Tibial nerve (tissue), 4 donors: Measurements from ENCODE around the gene AGBL3. TPM values are rescaled to one million over a fixed set of nuclear protein-coding genes. Genes with fewer than 3 reads are reported as not detected.

Source experiments
- DNase-seq, 2 donors: peaks; one replicate each; pipeline ENCODE4 v3.0.0-alpha.2; 2019; ENCODE audit warnings: low spot score in 2 of 2
- H3K27ac ChIP-seq, 4 donors: fragments of 200-600 bp; sonication (generic) in 3 of 4; one replicate each; pipeline ENCODE4 v1.5.1; 2017 to 2019; ENCODE audit warnings: mild to moderate bottlenecking in 1 of 4
- H3K27me3 ChIP-seq, 2 donors: fragments of 200-600 bp; sonication (generic) in 1 of 2; one replicate each; pipeline versions ENCODE4 v1.5.1 to v1.6.0; 2017 to 2019
- H3K36me3 ChIP-seq, 3 donors: fragments of 200-600 bp; sonication (generic); one replicate each; pipeline ENCODE4 v1.5.1; 2018 to 2019
- H3K4me1 ChIP-seq, 4 donors: fragments of 200-600 bp; sonication (generic) in 3 of 4; one replicate each; pipeline ENCODE4 v1.5.1; 2017 to 2019
- H3K4me3 ChIP-seq, 4 donors: fragments of 200-600 bp; sonication (generic) in 3 of 4; one replicate each; pipeline ENCODE4 v1.5.1; 2017 to 2019; ENCODE audit warnings: mild to moderate bottlenecking in 1 of 4, moderate library complexity in 1 of 4
- H3K9me3 ChIP-seq, 4 donors: fragments of 200-600 bp; sonication (generic) in 3 of 4; one replicate each; pipeline ENCODE4 v1.5.1; 2017 to 2019
- EP300 ChIP-seq, 2 donors: sonication (generic); formaldehyde crosslinking; IDR thresholded peaks; one replicate each; pipeline ENCODE4 v1.6.1; 2017; ENCODE audit warnings: antibody characterized with exemption in 2 of 2, mild to moderate bottlenecking in 1 of 2
- POLR2A ChIP-seq, 2 donors: fragments of 450-650 bp; IDR thresholded peaks; one replicate each; pipeline ENCODE4 v1.6.1; 2017; ENCODE audit warnings: antibody characterized with exemption in 2 of 2, mild to moderate bottlenecking in 2 of 2, moderate library complexity in 2 of 2
- WGBS, 2 donors: methylation state at CpG; one replicate each; pipeline ENCODE4 v1.1.5; 2018; 5-methylcytosine and 5-hydroxymethylcytosine counted together
- total RNA-seq, 4 donors: library from RNA; depleted of rRNA; stranded (reverse); fragments of >200 nt; gene quantifications; one replicate each; pipeline ENCODE4 v1.1.0, GENCODE V29; 2016
- TF ChIP-seq, protein P1 (sequence below), 5 experiments: fragments of 200-600 bp in 3 of 5; fragments of 450-650 bp in 2 of 5; sonication (generic) in 3 of 5; IDR thresholded peaks; one replicate each; pipeline ENCODE4 v1.5.1; 2016 to 2019; ENCODE audit warnings: antibody characterized with exemption in 5 of 5, mild to moderate bottlenecking in 3 of 5, moderate library complexity in 2 of 5

Gene AGBL3
- total RNA-seq, 4 donors from 2014 or later, result 1.3 to 3.1 (median 1.9) TPM

DNA sequence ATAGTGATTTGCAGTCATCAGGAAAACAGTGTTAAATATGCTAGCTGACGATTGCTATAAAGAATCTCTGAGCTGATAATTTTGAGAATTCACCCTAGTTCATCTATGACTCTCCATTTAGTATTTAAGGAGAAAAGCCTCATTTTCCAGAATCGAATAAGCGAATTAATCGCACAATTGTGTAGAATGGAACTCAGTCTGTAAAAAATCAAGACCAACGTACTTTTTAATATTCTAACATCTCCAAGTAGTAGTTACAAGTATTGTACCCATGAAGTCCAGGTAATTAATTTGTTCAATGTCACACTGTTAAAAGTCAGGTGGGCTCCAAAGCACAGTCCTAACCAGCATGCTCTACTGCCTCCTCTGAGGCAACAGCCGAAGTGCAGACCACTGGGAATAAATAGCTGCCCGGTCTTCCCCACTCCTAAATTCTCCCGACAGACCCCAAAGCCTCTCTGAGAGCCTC is 380 bp upstream of the AGBL3 start:
- peaks cover 0 to 22% (median 12%) of the 10 kb centered on the region in 4 donors for H3K4me1 ChIP-seq
- no peak for TF ChIP-seq POLR2A (IDR thresholded peaks at IDR 0.05)
- TF ChIP-seq EP300 (IDR thresholded peaks at IDR 0.05), result no peak
- TF ChIP-seq, protein P1, sequence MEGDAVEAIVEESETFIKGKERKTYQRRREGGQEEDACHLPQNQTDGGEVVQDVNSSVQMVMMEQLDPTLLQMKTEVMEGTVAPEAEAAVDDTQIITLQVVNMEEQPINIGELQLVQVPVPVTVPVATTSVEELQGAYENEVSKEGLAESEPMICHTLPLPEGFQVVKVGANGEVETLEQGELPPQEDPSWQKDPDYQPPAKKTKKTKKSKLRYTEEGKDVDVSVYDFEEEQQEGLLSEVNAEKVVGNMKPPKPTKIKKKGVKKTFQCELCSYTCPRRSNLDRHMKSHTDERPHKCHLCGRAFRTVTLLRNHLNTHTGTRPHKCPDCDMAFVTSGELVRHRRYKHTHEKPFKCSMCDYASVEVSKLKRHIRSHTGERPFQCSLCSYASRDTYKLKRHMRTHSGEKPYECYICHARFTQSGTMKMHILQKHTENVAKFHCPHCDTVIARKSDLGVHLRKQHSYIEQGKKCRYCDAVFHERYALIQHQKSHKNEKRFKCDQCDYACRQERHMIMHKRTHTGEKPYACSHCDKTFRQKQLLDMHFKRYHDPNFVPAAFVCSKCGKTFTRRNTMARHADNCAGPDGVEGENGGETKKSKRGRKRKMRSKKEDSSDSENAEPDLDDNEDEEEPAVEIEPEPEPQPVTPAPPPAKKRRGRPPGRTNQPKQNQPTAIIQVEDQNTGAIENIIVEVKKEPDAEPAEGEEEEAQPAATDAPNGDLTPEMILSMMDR (IDR thresholded peaks at IDR 0.05), result no peak
- DNase-seq, result no peak
- peak overlapping the region; percentile 87 to 96 (median 92) for H3K27ac ChIP-seq
- no peaks in the 10 kb centered on the region for H3K27me3 ChIP-seq
- no peaks in the 10 kb centered on the region for H3K9me3 ChIP-seq
- peaks cover 0 to 4% (median 0%) of the 10 kb centered on the region in 3 donors for H3K36me3 ChIP-seq
- 43 to 45% methylated on average over 8 of the region's 8 CpGs for WGBS, 2 donors
- peak overlapping the region; percentile 61 to 70 (median 68) for H3K4me3 ChIP-seq

DNA sequence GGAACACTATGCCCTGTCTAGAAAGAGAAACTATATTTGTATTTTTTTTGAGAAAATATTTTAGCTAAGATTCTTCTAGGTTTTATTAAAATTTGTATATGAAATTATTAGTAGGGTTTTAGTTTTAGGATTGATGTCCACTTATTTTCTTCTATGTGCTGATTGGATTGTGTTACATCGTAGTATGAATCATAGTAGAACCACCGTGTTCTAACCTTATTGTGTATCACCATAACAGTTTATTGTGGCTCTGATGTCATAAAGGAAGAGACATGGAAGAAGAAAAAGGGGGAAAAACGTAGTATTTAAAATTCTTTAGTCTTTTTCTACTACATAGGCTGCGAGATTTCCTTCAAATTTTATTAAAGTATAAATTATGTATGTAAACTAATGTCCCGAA is 1.9 kb downstream of the AGBL3 start:
- Histone ChIP-seq H3K27ac (peak overlapping the region in 1 of 4 donors; percentile 94), H3K36me3 (peaks cover 0 to 8% (median 0%) of the 10 kb centered on the region in 3 donors), H3K4me1 (peaks cover 0 to 37% (median 16%) of the 10 kb centered on the region in 4 donors), H3K9me3 (no peaks in the 10 kb centered on the region), H3K27me3 (no peaks in the 10 kb centered on the region), H3K4me3 (no peak overlapping the region)
- TF ChIP-seq, protein P1 (IDR thresholded peaks at IDR 0.05), result no peak
- TF ChIP-seq POLR2A (IDR thresholded peaks at IDR 0.05) (no peak), EP300 (IDR thresholded peaks at IDR 0.05) (no peak)
- WGBS, 2 donors, result 82 to 83% methylated on average over 5 of the region's 5 CpGs
- DNase-seq, result no peak

DNA sequence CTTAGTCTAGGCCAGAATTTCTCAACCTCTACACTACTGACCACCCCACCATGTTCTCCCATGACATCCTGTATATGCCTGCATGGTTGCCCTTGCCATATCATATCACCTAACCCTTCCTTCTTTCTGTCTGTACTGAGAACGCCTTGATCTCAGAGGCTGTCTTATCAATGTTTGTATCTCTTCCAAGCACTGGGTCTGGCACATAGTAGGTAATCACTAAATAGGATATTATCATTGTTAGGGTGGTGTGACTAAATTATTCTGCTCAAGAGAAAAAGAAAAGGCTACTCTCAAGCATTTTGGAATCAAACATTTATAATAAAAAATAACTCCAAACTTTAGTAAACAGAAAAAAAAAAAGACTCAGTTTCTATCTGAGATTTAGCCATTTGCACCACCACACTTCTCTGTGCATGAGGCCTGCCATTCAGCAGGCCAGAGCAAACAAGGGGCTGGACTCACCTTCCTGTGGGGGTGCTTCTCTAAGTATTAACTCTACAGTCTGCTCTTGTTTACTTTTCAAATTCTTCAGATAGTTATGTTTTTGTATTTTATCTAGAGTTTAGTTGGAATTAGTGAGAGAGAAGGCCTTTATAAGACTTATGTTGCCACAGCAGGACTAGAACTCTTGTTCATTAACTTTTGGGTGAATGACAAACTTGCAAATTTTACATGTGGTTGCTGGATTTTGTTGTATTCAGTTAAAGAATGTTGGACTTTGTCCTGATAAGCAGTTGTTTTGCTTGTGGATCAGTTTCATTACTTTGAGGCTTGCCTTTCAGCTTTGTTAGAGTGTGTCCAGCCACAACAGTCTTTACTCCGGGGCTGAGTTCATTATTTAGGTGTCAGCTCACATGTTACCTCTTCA is 5.4 kb downstream of the AGBL3 start:
- Histone ChIP-seq H3K36me3 (peaks cover 0 to 44% (median 0%) of the 10 kb centered on the region in 3 donors), H3K27me3 (no peaks in the 10 kb centered on the region), H3K27ac (peak overlapping the region in 2 of 4 donors; percentile 2 to 41), H3K9me3 (no peaks in the 10 kb centered on the region), H3K4me1 (peaks cover 0 to 32% (median 16%) of the 10 kb centered on the region in 4 donors), H3K4me3 (no peak overlapping the region)
- WGBS, 2 donors, result 76 to 80% methylated on average over 2 of the region's 2 CpGs
- no peak for DNase-seq
- TF ChIP-seq, protein P1 (IDR thresholded peaks at IDR 0.05), result no peak
- TF ChIP-seq EP300 (IDR thresholded peaks at IDR 0.05) (no peak), POLR2A (IDR thresholded peaks at IDR 0.05) (no peak)

DNA sequence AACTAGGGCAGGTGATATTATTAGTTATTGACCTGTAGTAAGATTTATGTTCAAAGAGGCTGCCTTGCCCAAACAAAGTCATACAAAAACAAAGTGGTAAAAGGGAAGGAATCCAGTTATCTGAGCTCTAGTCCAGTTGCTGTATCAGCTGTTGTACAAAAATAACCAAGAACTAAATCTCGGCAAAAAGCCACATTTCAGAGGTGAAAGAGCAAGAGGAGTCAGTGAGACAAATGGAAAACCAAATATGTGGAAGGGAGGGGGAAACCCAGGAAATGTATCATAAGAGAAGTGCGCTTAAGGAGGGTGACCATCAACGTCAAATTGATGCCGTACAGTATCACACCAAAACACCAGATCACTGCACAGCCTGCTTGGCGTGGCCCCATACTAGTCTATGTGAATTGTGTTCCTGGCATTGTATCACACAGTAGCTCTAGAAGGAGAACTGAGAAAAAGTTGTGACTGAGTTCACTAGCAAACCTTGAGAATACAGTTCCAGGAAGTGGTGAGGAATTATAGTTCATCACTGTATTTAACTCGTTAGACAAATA is 6.4 kb downstream of the AGBL3 start:
- WGBS, 2 donors, result 68 to 75% methylated on average over 6 of the region's 6 CpGs
- H3K4me1 ChIP-seq, result peaks cover 0 to 27% (median 14%) of the 10 kb centered on the region in 4 donors
- no peaks in the 10 kb centered on the region for H3K9me3 ChIP-seq
- no peaks in the 10 kb centered on the region for H3K27me3 ChIP-seq
- no peak overlapping the region for H3K4me3 ChIP-seq
- H3K27ac ChIP-seq, result peak overlapping the region in 1 of 4 donors; percentile 2
- peaks cover 0 to 54% (median 0%) of the 10 kb centered on the region in 3 donors for H3K36me3 ChIP-seq
- DNase-seq, result no peak
- TF ChIP-seq EP300 (IDR thresholded peaks at IDR 0.05) (peak in 1 of 2 donors; percentile 27), POLR2A (IDR thresholded peaks at IDR 0.05) (no peak)

DNA sequence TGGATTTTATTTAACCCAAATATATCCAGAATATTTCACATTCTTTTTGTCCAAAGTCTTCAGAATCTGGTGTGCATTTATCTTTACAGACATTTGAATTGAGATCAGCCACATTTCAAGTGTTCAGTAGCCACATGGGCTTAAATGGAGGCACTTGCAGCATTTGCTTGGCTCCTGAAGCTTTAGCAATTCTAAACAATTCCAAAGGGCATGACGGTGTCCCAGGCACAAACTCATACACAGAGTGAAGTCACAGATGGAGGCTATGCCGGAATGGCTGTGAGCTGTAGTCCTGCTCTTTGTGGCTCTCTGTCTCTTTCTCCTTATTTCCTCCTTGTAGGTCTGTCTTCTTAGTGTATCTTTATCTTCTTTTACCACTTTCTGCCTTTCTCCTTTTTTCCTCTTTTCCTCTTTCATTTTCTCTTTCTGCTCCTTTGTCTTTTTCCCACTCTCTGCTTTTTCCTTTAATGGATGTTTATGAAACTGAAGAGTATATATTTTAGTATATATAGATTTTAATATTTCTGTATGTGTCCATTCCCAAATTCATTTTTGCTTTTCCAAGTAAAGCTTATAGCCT is 7.7 kb downstream of the AGBL3 start:
- no peak overlapping the region for H3K27ac ChIP-seq
- H3K27me3 ChIP-seq, result no peaks in the 10 kb centered on the region
- peaks cover 0 to 20% (median 8%) of the 10 kb centered on the region in 4 donors for H3K4me1 ChIP-seq
- no peaks in the 10 kb centered on the region for H3K9me3 ChIP-seq
- 90 to 95% methylated on average over 2 of the region's 2 CpGs for WGBS, 2 donors
- no peak for DNase-seq
- peaks cover 0 to 66% (median 0%) of the 10 kb centered on the region in 3 donors for H3K36me3 ChIP-seq
- no peak overlapping the region for H3K4me3 ChIP-seq
- TF ChIP-seq EP300 (IDR thresholded peaks at IDR 0.05), result no peak
- TF ChIP-seq, protein P1 (IDR thresholded peaks at IDR 0.05), result no peak
- no peak for TF ChIP-seq POLR2A (IDR thresholded peaks at IDR 0.05)
